ENCODE data around the gene ATP9B.

The ATP9B gene

GRCh38 chr18:79335833-79336360 is 266.7 kb downstream of the ATP9B start:
- DNase-seq: no peak

- DNase-seq: no peak
Measured at GRCh38 chr18:79336556-79337142, 267.5 kb downstream of the ATP9B start.

GRCh38 chr18:79337184-79337583 is 268.0 kb downstream of the ATP9B start:
- no peak for DNase-seq

DNA sequence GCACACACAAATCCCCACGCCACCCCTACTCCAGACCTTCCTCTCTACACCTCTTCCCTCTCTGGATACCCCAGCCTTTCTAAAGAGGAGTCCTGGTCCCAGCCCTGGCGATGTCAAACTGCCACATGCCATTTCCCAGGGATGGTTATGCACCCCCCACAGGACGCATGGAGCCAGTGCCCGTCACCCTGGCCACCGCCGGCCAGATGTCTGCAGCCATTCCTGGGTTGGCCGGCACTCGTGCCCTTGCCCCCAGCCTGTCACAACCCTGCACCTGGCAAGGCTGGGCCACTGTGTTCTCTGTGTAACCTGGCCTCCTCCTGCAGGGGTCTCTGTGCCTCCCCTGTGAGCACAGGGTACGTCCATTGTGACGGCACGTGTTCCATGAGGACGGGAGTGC is 268.4 kb downstream of the ATP9B start:
- DNase-seq: no peak

GRCh38 chr18:79339094-79339908 is 270.1 kb downstream of the ATP9B start:
- no peak for DNase-seq

GRCh38 chr18:79343567-79344207 is 274.5 kb downstream of the ATP9B start:
- no peak for DNase-seq

DNA sequence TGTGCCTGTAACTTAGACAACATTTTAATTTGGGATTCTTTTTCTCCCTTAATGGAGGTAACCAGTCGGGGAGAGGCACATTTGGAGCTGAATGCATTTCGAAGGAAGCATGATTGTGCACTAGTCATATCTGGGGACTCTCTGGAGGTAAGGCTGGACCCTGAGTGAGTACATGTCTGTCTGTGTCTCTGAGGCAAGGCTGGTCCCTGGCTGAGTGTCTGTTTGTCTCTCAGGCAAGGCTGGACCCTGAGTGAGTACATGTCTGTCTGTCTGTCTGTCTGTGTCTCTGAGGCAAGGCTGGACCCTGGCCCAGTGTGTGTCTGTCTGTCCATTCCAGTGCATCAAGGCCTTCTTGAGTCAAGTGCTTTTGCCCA is 275.0 kb downstream of the ATP9B start:
- no peak for DNase-seq

DNA sequence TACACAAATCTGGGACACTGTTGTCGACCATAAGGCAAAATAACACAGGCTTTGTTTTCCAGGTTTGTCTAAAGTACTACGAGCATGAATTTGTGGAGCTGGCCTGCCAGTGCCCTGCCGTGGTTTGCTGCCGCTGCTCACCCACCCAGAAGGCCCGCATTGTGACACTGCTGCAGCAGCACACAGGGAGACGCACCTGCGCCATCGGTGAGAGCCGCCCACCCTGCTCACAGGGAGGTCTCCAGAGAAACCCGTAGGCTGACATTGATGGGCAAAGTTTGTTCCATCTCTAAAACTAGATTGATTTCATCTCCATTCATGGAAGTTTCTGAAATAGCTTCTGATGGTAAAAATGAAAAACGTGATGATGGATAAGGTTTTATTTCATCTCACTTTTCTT is 276.2 kb downstream of the ATP9B start:
- no peak for DNase-seq

- no peak for DNase-seq
Measured at GRCh38 chr18:79345981-79346380, 276.8 kb downstream of the ATP9B start.

DNA sequence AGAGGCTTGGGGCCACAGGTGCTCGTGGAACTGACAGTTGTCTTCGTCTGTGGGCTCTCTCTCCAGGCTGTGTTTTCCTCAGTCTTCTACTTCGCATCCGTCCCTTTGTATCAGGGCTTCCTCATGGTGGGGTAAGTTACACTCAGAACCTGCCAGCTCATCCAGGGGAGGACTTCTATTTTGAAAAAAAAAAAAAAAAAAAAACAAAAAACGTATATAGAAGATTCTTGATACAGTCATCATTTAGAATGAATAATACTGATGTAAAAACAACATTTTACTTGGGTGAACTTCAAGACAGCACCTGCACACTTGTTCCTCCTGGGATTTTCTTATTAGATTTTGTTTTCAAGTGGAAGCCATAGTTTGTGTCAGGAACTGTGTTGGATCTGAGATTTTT is 278.9 kb downstream of the ATP9B start:
- no peak for DNase-seq

GRCh38 chr18:79352432-79352831 is 283.2 kb downstream of the ATP9B start:
- DNase-seq: no peak

GRCh38 chr18:79353267-79353666 is 284.1 kb downstream of the ATP9B start:
- DNase-seq: peak; percentile 32

GRCh38 chr18:79354350-79354749 is 285.2 kb downstream of the ATP9B start:
- no peak for DNase-seq

DNA sequence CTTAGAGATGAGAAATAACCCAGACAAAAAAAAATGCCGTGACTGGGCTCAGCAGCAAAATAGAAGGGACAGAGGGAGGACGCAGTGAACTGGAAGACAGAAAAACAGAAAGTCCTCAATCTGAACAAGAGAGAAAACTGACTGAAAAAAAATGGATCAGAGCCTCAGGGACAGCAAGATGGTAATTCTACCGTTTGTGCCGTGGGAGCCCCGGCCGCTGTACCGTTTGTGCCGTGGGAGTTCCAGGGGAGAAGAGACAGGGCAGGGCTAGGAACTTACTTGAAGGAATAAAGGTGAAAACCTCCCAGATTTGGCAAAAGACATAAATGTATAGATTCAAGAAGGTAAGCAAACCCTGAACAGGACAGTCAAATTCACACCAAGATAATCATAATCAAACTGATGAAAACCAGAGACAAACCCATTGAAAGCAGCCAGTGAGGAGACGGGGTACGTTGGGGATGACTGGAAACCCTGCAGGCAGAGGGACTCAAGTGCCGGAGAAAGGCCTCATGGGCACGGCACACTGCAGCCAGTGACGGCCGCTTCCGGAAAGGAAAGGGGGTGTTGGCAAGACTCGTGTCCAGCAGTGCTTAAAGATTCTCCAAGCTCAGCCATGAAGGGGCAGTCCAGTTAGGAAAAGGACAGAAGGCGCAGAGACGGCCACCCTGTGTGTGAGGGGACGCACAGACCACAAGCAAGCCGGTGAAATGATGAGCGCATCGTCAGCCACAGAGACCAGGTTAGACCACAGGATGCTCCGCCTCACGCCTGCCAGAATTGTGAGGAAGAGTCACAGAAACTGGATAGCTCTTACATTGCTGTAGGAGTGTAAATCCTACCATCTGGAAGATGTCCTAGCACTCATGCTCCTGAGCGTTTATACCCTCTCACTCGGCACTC is 286.5 kb downstream of the ATP9B start:
- no peak for DNase-seq

DNA sequence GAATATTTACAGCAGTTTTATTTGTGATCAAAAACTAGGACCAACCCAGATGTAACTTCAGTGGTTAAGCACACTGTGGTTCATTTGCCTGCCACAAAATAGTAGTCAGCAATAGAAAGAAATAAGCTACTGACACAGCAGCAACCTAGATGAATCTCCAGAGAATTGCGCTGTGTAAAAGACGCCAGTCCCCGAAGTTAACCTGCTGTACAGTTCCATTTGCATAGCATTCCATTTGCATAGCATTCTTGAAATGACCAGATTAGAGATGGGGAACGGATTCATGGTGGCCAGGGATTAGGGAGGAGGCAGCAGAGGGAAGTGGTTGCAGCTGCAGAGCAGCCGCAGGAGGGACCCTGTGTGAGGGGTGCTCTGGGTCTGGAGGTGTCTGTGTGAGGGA is 287.2 kb downstream of the ATP9B start:
- no peak for DNase-seq

DNA sequence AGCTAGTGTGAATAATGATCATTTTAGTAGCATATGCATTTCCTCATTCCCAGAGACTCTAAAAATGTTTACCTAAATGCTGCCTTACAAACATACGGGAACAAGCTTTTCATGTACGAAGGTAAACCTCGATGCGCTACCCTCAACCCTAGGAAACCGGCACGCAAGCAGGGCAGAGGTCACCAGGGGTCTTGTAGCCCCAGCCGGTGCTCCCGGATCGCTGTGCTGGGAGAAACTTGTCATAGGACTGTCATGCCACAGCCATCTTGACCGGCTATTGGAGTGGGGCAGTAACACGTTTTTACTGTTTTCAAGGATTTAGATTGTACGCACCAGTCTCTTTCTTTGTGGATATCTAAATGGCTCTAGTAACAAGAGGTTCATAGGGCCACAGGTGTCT is 291.7 kb downstream of the ATP9B start:
- DNase-seq: no peak

DNA sequence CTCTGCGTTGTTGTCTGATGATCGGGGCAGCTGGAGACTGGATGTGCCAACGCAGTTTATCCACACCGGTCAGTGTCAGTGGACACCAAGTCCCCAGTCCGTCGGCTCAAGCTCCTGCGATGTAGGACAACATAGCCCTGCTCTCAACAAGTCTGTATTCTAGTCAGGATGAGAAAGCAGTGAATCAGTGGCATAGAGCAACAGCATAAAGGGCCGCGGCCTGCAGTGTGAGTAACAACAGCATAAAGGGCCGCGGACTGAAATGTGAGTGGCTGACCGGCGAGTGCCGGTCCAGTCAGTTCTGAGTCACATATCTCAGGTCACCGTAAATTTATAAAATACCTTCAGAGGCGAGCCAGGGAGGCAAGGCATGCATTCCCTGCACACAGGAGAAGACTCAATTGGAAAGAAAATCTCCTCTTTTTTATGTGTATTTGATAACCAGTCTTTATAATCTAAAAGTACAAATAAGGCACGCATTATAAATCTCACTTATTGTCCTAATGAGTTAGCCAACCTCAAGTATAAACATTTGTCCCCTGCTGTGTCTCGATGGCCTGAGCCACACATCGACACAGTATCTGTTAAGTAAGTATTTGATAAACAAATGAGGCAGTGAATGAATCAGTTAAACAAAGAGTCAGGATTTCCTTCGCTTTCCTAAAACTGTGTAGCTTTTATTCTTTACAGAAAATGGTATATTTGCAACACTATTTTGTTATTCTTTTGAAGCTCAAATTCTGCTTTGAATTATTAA is 292.8 kb downstream of the ATP9B start:
- no peak for DNase-seq

DNA sequence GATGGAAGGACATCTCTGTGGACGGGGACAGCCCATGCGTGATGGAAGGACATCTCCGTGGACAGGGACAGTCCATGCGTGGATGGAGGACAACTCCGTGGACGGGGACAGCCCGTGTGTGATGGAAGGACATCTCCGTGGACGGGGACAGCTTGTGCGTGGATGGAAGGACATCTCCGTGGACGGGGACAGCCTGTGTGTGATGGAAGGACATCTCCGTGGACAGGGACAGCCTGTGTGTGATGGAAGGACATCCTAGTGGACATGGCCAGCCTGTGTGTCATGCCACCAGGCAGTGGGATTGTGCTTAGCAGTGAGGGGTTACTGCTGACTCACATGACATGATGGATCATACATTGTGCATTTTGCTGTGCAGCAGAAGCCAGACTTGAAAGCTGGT is 296.5 kb downstream of the ATP9B start:
- DNase-seq: no peak

DNA sequence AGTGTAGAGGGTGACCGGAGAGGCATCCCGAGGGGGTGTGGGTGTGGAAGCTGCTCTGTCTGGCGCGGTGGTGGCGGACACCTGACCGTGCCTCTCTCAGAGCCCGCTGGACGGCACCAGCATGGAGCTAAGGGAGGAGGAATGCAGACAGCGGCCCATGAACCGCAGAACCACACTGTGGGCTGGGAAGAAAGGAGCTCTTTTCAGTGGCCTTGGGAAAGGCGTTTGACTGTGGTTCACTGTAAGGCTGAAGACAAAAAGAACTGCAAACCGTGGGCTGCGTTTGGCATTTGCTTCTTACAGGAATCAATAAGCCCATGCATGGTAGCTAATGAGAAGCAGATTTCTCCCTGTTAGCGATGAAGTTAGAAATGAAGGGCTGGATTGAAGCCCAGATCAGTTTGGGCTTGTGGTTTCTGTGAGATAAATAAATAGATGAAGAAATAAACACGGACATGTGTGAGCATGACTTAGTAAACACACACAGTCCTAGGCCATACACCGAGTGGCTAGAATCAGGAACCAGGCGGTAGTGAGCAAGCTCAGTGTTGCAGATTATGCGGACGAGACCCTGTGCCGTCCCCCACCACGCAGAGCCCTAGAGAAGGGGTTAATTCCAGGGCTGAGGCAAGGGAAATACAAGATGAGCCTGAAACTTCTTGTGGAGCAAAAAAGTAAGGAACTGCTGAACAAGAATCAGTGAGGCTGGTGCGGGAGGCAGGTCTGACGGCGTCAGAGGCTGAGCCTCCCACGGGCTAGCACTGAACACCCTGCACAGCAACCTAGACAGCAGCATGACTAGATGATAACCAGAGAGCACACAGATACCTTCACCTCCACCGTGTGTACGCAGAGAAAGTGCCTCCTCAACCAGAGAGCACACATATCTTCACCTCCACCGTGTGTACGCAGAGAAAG is 297.2 kb downstream of the ATP9B start:
- no peak for DNase-seq

DNA sequence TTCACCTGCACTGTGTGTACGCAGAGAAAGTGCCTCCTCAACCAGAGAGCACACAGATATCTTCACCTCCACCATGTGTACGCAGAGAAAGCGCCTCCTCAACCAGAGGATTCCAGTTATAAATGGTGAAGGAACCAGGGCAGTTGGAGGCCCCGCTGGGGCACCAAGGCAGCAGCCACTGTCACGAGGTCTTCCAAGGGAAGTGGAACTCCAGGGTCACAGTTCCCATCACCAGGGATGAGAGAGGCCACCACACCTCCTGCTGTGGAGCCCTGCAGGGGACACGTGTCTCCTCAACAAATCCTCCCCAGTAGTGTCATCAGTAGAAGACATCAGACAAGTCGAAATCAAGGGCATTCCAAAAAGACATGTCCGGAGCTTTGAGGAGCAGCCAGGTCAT is 298.3 kb downstream of the ATP9B start:
- no peak for DNase-seq

DNA sequence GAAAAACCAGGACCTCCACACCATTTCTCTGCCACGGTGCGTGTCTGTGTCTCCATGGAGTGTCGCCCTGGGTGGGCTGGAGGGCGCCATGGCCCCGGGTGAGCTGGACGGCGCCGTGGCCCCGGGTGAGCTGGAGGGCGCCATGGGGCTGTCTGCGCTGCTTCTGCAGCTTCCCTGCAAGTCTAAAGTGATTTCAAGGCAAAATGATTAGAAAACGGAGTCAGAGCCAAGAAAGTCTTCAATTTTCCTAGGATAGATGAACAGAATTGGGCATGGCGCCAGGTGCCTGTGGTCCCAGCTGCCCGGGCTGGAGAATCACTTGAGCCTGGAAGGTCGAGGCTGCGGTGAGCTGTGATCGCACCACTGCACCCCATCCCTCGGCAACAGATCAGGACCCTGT is 298.8 kb downstream of the ATP9B start:
- DNase-seq: no peak
